Naive thymus-derived CD8-positive, alpha-beta T cell (primary cell): ENCODE data around the gene PFN3. TPM values are rescaled to one million over a fixed set of nuclear protein-coding genes. Genes with fewer than 3 reads are reported as not detected.

Experiments used
- ATAC-seq, 2 donors: fragments of 150-1000 bp; cut with Tn5 transposase in 1 of 2; sonication (Bioruptor Pico), chemical (Tn5 transposase) in 1 of 2; 1 replicate in 1 of 2; 2 replicates in 1 of 2; pipeline ENCODE4 v1.10.0; 2021; ENCODE audit warnings: mild to moderate bottlenecking in 2 of 2, moderate library complexity in 2 of 2
- POLR2A ChIA-PET: fragments of 350-600 bp; sonication (Branson Sonifier 250); formaldehyde crosslinking; loops from one replicate; lab custom pipeline; 2021; ENCODE audit warnings: antibody characterized with exemption; lab: Charles Lee
- DNase-seq, 10 donors: peaks; one replicate each; pipeline versions ENCODE4 v3.0.0 to v3.0.0-alpha.2; 2020 to 2022
- H3K27ac Mint-ChIP-seq, 10 donors: one replicate each; pipeline ENCODE4 v1.8.0; 2020 to 2022; ENCODE audit warnings: mild to moderate bottlenecking in 10 of 10, mixed read lengths in 10 of 10, moderate library complexity in 4 of 10, inconsistent platforms in 1 of 10
- H3K27me3 Mint-ChIP-seq, 5 donors: one replicate each; pipeline ENCODE4 v1.8.0; 2021 to 2022; ENCODE audit warnings: mixed read lengths in 5 of 5
- H3K36me3 Mint-ChIP-seq, 3 donors: one replicate each; pipeline ENCODE4 v1.8.0; 2020 to 2022; ENCODE audit warnings: mixed read lengths in 3 of 3, mild to moderate bottlenecking in 2 of 3, inconsistent platforms in 1 of 3
- H3K4me1 Mint-ChIP-seq, 4 donors: one replicate each; pipeline ENCODE4 v1.8.0; 2021 to 2022; ENCODE audit warnings: mixed read lengths in 4 of 4
- H3K4me3 Mint-ChIP-seq, 10 donors: one replicate each; pipeline ENCODE4 v1.8.0; 2020 to 2022; ENCODE audit warnings: mild to moderate bottlenecking in 10 of 10, mixed read lengths in 10 of 10, moderate library complexity in 6 of 10, inconsistent platforms in 1 of 10
- H3K9me3 Mint-ChIP-seq, 9 donors: one replicate each; pipeline ENCODE4 v1.8.0; 2020 to 2022; ENCODE audit warnings: mixed read lengths in 9 of 9, mild to moderate bottlenecking in 3 of 9, inconsistent platforms in 1 of 9, moderate library complexity in 1 of 9
- polyA plus RNA-seq, 3 donors: library from polyadenylated mRNA; unstranded; fragments of 300-500 nt; fragmentation: Illumina TruSeq; gene quantifications; one replicate each; pipeline ENCODE4 v1.2.3, GENCODE V29; 2021
- total RNA-seq, 8 experiments: library from RNA in 2 of 8; stranded (reverse) in 2 of 8; gene quantifications; one replicate each; pipeline ENCODE4 v1.2.3 and lab custom pipeline; 2021 to 2026

Gene PFN3
- total and polyA plus RNA-seq, 5 experiments from 2014 or later: not detected

- DNase-seq (peak in 1 of 10 donors; percentile 41), ATAC-seq (no peak)
- POLR2A ChIA-PET: interaction anchor here (0.9 to 34.6 kb wide), 8 partner anchors 9 to 74 kb away, joined by 4 to 1530 read pairs (median 22); partner anchors contain the start of genes F12, GRK6 and PRR7
- Mint-ChIP-seq H3K36me3 (peaks cover 0 to 75% (median 27%) of the 10 kb centered on the region in 3 donors), H3K27me3 (no peaks in the 10 kb centered on the region), H3K27ac (peak overlapping the region in 8 of 10 donors; percentile 27 to 95 (median 86)), H3K9me3 (no peaks in the 10 kb centered on the region), H3K4me1 (peaks cover 24 to 90% (median 83%) of the 10 kb centered on the region in 4 donors), H3K4me3 (peak overlapping the region in 3 of 10 donors; percentile 22 to 76 (median 54))
Measured at GRCh38 chr5:177434942-177435738, 34.7 kb upstream of the PFN3 start.

GRCh38 chr5:177434437-177434836 lies 34.0 kb upstream of the PFN3 start:
- Mint-ChIP-seq H3K4me1 (peaks cover 21 to 90% (median 83%) of the 10 kb centered on the region in 4 donors), H3K4me3 (peak overlapping the region; percentile 49 to 81 (median 66)), H3K9me3 (no peaks in the 10 kb centered on the region), H3K27ac (peak overlapping the region in 9 of 10 donors; percentile 83 to 95 (median 87)), H3K27me3 (no peaks in the 10 kb centered on the region), H3K36me3 (peaks cover 0 to 72% (median 27%) of the 10 kb centered on the region in 3 donors)
- POLR2A ChIA-PET: interaction anchor here (0.9 to 34.6 kb wide), 6 partner anchors 9 to 97 kb away, joined by 4 to 1530 read pairs (median 10); partner anchors contain the start of genes F12, GRK6 and PRR7
- ATAC-seq (peak in 1 of 2 donors; percentile 12), DNase-seq (peak in 1 of 10 donors; percentile 36)

DNA sequence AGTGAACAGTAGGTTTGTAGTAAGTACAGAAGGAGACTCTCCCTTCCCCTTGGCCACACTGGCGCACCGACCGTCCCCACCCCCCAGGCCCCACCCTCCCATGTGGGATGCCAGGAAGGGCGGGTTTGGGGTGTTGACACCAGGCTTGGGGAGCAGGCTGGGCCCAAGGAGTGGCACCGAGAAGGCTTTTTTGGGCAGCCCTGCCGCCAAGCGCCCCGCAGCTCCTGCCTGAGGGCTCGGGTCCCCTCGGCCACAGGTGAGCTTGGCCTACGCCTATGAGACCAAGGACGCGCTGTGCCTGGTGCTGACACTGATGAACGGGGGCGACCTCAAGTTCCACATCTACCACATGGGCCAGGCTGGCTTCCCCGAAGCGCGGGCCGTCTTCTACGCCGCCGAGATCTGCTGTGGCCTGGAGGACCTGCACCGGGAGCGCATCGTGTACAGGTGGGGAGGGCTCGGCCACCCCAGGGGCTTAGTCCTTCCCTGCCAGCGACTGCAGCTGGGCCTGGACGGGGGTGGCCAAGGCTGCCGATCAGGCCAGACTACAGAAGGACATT lies 33.3 kb upstream of the PFN3 start:
- Mint-ChIP-seq H3K27ac (peak overlapping the region in 9 of 10 donors; percentile 14 to 95 (median 71)), H3K36me3 (peaks cover 0 to 72% (median 23%) of the 10 kb centered on the region in 3 donors), H3K27me3 (no peaks in the 10 kb centered on the region), H3K9me3 (no peaks in the 10 kb centered on the region), H3K4me1 (peaks cover 28 to 92% (median 85%) of the 10 kb centered on the region in 4 donors), H3K4me3 (peak overlapping the region in 8 of 10 donors; percentile 24 to 82 (median 63))
- ATAC-seq: no peak
- POLR2A ChIA-PET: interaction anchor here (0.9 to 34.6 kb wide), 4 partner anchors 9 to 97 kb away, joined by 6 to 1530 read pairs (median 150); partner anchors contain the start of genes F12, GRK6 and PRR7
- no peak for DNase-seq

DNA sequence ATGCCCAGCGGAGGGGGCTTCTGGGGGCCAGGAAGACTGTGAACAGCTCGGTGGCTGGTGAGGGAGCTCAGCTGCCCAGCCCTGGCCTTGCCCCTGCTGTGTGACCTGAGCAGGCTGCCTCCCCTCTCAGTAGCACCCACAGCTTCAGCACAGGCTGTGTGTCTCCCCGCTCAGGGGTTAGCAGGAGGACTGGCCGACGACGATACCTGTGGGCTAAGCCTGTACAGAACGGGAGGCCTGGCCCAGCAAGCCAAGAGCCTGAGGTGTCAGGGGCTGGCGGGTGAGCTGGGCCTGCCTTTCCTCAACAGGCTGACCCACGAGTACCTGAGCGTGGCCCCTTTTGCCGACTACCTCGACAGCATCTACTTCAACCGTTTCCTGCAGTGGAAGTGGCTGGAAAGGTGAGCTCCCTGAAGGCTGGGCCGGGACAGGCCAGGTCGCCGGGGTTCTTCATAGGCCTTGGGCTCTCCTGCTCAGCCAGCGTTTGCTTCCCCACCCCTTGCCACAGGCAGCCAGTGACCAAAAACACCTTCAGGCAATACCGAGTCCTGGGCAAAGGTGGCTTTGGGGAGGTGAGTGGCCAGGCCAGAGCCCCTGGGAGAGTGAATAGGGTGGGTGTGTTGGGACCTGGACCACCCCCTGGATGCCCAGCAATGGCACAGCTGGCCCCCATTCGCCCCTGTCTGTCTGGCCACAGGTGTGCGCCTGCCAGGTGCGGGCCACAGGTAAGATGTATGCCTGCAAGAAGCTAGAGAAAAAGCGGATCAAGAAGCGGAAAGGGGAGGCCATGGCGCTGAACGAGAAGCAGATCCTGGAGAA lies 32.6 kb upstream of the PFN3 start:
- POLR2A ChIA-PET: interaction anchor here (0.9 to 34.6 kb wide), 4 partner anchors 15 to 71 kb away, joined by 3 to 1530 read pairs (median 144); partner anchors contain the start of genes F12 and PRR7
- H3K36me3 Mint-ChIP-seq: peaks cover 0 to 65% (median 20%) of the 10 kb centered on the region in 3 donors
- DNase-seq: no peak

GRCh38 chr5:177432143-177432838 lies 31.8 kb upstream of the PFN3 start:
- no peaks in the 10 kb centered on the region for H3K27me3 Mint-ChIP-seq
- H3K9me3 Mint-ChIP-seq: no peaks in the 10 kb centered on the region
- peak overlapping the region; percentile 87 to 97 (median 92) for H3K27ac Mint-ChIP-seq
- ATAC-seq (no peak), DNase-seq (no peak)
- peaks cover 0 to 61% (median 16%) of the 10 kb centered on the region in 3 donors for H3K36me3 Mint-ChIP-seq
- POLR2A ChIA-PET: interaction anchor here (0.8 to 34.6 kb wide), 13 partner anchors 9 to 689 kb away, joined by 3 to 1530 read pairs (median 4); partner anchors contain the start of genes F12, LMAN2, PDLIM7 and PRELID1
- peaks cover 27 to 92% (median 80%) of the 10 kb centered on the region in 4 donors for H3K4me1 Mint-ChIP-seq
- peak overlapping the region; percentile 77 to 97 (median 89) for H3K4me3 Mint-ChIP-seq

More for the DNA sequence above, 32.6 kb upstream of the PFN3 start:
- Mint-ChIP-seq H3K4me1 (peaks cover 24 to 92% (median 82%) of the 10 kb centered on the region in 4 donors), H3K9me3 (no peaks in the 10 kb centered on the region), H3K4me3 (peak overlapping the region in 9 of 10 donors; percentile 12 to 82 (median 61)), H3K27ac (peak overlapping the region; percentile 57 to 95 (median 82)), H3K27me3 (no peaks in the 10 kb centered on the region)
- ATAC-seq: no peak

GRCh38 chr5:177431317-177432142 lies 31.1 kb upstream of the PFN3 start:
- ATAC-seq: peak; percentile 58 to 60
- DNase-seq: peak; percentile 47 to 88 (median 72)
- Mint-ChIP-seq H3K9me3 (no peaks in the 10 kb centered on the region), H3K27ac (peak overlapping the region; percentile 87 to 97 (median 93)), H3K27me3 (no peaks in the 10 kb centered on the region), H3K36me3 (peaks cover 0 to 53% (median 12%) of the 10 kb centered on the region in 3 donors), H3K4me1 (peaks cover 24 to 86% (median 73%) of the 10 kb centered on the region in 4 donors), H3K4me3 (peak overlapping the region; percentile 82 to 97 (median 92))
- POLR2A ChIA-PET: interaction anchor here (0.8 to 34.6 kb wide), 14 partner anchors 8 to 690 kb away, joined by 3 to 1530 read pairs (median 4); partner anchors contain the start of genes F12, LMAN2, PDLIM7 and PRELID1

DNA sequence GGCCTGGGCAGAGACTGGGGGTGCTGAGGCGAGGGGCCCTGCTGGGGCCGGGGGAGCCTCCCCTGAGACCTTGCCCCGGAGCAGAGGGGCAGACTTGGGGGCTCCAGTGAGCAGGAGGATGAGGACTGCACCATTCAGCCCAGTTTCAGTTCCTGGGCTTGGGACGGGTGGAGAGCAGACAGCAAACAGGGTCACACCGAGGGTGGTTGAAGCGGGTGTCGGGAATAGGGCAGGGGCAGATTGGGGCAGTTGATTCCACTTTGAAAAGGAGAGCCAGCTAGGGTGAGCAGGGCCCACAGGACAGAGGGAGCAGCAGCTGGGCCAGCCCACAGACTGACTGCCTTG lies 30.5 kb upstream of the PFN3 start:
- Mint-ChIP-seq H3K36me3 (peaks cover 0 to 50% (median 12%) of the 10 kb centered on the region in 3 donors), H3K27ac (peak overlapping the region; percentile 90 to 97 (median 94)), H3K27me3 (no peaks in the 10 kb centered on the region), H3K4me1 (peaks cover 25 to 81% (median 75%) of the 10 kb centered on the region in 4 donors), H3K9me3 (no peaks in the 10 kb centered on the region), H3K4me3 (peak overlapping the region; percentile 82 to 97 (median 92))
- DNase-seq (peak in 1 of 10 donors; percentile 29), ATAC-seq (no peak)
- POLR2A ChIA-PET: interaction anchor here (0.8 to 34.6 kb wide), 9 partner anchors 15 to 79 kb away, joined by 3 to 1530 read pairs (median 7); partner anchors contain the start of genes F12, LMAN2, PDLIM7 and PRR7

GRCh38 chr5:177430140-177430951 lies 29.9 kb upstream of the PFN3 start:
- peaks cover 0 to 44% (median 12%) of the 10 kb centered on the region in 3 donors for H3K36me3 Mint-ChIP-seq
- DNase-seq: no peak
- H3K27me3 Mint-ChIP-seq: no peaks in the 10 kb centered on the region
- H3K9me3 Mint-ChIP-seq: no peaks in the 10 kb centered on the region
- POLR2A ChIA-PET: interaction anchor here (1.0 to 34.6 kb wide), 6 partner anchors 14 to 68 kb away, joined by 3 to 1530 read pairs (median 8); partner anchors contain the start of genes F12, PDLIM7 and PRR7
- peak overlapping the region; percentile 82 to 97 (median 92) for H3K4me3 Mint-ChIP-seq
- peaks cover 28 to 81% (median 75%) of the 10 kb centered on the region in 4 donors for H3K4me1 Mint-ChIP-seq
- ATAC-seq: no peak
- H3K27ac Mint-ChIP-seq: peak overlapping the region; percentile 90 to 97 (median 94)

- peak overlapping the region; percentile 82 to 97 (median 92) for H3K4me3 Mint-ChIP-seq
- H3K9me3 Mint-ChIP-seq: no peaks in the 10 kb centered on the region
- peak overlapping the region; percentile 90 to 97 (median 94) for H3K27ac Mint-ChIP-seq
- peaks cover 30 to 82% (median 75%) of the 10 kb centered on the region in 4 donors for H3K4me1 Mint-ChIP-seq
- no peaks in the 10 kb centered on the region for H3K27me3 Mint-ChIP-seq
- DNase-seq (peak; percentile 56 to 91 (median 78)), ATAC-seq (peak; percentile 16 to 17)
- POLR2A ChIA-PET: interaction anchor here (0.9 to 34.6 kb wide), 10 partner anchors 14 to 296 kb away, joined by 3 to 1530 read pairs (median 6); partner anchors contain the start of genes F12, NSD1, PDLIM7 and PRR7
- peaks cover 0 to 37% (median 12%) of the 10 kb centered on the region in 3 donors for H3K36me3 Mint-ChIP-seq
Measured at GRCh38 chr5:177429248-177430040, 29.0 kb upstream of the PFN3 start.
